Measurements from ENCODE around the gene HNRNPDL. TPM values are rescaled to one million over a fixed set of nuclear protein-coding genes. Genes with fewer than 3 reads are reported as not detected.
"Not testable (repeated sequence)": the region's sequence is repeated elsewhere in the genome, so short reads cannot be mapped to it uniquely, and the experiment has no call there.

Gene HNRNPDL
- total RNA-seq, 2 experiments from 2014 or later = 461 to 467 TPM

DNA sequence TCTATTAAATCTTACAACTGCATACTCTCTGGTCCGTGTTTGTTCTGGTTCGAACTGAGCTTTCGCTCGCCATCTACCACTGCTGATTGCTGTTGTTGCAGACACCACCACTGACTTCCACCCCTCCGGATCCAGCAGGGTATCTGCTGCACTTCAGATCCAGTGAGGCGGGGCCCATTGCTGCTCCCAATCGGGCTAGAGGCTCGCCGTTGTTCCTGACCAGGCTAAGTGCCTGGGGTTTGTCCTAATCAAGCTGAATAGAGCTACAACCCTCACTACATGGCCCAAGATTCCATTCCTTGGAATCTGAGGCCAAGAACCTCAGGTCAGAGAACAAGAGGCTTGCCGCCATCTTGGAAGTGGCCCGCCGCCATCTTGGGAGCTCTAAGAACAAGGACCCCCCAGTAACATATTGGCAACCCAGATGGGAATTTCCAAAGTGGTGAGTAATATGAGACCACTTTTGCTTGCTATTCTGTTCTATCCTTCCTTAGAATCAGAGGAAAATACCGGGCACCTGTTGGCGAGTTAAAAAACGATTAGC lies 43.4 kb upstream of the HNRNPDL start:
- Mint-ChIP-seq H3K4me1 (ENCODE audit: low read depth) (no peaks in the 10 kb centered on the region), H3K9me3 (no peaks in the 10 kb centered on the region), H3K36me3 (ENCODE audit: low read depth) (no peaks in the 10 kb centered on the region), H3K27ac (no peak overlapping the region), H3K27me3 (no peaks in the 10 kb centered on the region), H3K4me3 (no peak overlapping the region)
- DNase-seq = no peak
- Histone ChIP-seq H3K36me3 (ENCODE audit: insufficient read depth, low read length) (no peaks in the 10 kb centered on the region), H3K4me3 (ENCODE audit: low read length) (no peak overlapping the region), H3K4me1 (ENCODE audit: insufficient read depth, low read length) (no peaks in the 10 kb centered on the region), H3K27ac (ENCODE audit: low read depth in 1 of 2, low read length in 2 of 2) (no peak overlapping the region), H3K9me3 (ENCODE audit: control insufficient read depth in 1 of 2, insufficient read depth in 1 of 2, low read length in 2 of 2) (no peaks in the 10 kb centered on the region), H3K27me3 (ENCODE audit: control insufficient read depth in 1 of 2, insufficient read depth in 2 of 2, low read length in 2 of 2) (no peaks in the 10 kb centered on the region)
- CTCF ChIA-PET = no interaction called here
- POLR2A ChIA-PET = no interaction called here
- intact Hi-C loops (cut with DNase I, micrococcal nuclease) = no loop called here
- TF ChIP-seq, protein P1, sequence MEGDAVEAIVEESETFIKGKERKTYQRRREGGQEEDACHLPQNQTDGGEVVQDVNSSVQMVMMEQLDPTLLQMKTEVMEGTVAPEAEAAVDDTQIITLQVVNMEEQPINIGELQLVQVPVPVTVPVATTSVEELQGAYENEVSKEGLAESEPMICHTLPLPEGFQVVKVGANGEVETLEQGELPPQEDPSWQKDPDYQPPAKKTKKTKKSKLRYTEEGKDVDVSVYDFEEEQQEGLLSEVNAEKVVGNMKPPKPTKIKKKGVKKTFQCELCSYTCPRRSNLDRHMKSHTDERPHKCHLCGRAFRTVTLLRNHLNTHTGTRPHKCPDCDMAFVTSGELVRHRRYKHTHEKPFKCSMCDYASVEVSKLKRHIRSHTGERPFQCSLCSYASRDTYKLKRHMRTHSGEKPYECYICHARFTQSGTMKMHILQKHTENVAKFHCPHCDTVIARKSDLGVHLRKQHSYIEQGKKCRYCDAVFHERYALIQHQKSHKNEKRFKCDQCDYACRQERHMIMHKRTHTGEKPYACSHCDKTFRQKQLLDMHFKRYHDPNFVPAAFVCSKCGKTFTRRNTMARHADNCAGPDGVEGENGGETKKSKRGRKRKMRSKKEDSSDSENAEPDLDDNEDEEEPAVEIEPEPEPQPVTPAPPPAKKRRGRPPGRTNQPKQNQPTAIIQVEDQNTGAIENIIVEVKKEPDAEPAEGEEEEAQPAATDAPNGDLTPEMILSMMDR (IDR thresholded peaks at IDR 0.05) = no peak
- ATAC-seq (ENCODE audit: poor library complexity) = no peak

DNA sequence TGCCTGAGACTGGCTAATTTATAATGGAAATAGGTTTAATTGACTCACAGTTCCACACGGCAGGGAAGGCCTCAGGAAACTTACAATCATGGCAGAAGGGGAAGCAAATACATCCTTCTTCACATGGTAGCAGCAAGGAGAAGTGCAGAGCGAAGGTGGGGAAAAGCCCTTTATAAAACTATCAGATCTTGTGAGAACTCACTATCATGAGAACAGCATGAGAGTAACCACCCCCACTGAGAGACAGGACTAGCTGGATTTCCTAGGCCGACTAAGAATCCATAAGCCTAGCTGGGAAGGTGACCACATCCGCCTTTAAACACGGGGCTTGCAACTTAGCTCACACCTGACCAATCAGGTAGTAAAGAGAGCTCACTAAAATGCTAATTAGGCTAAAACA lies 42.8 kb upstream of the HNRNPDL start:
- H3K27me3 Mint-ChIP-seq; H3K4me3 Mint-ChIP-seq; intact Hi-C loops (cut with DNase I, micrococcal nuclease); H3K36me3 ChIP-seq (ENCODE audit: insufficient read depth, low read length); H3K4me1 ChIP-seq (ENCODE audit: insufficient read depth, low read length); ATAC-seq (ENCODE audit: poor library complexity); H3K4me1 Mint-ChIP-seq (ENCODE audit: low read depth); H3K27ac Mint-ChIP-seq; H3K9me3 Mint-ChIP-seq; H3K4me3 ChIP-seq (ENCODE audit: low read length); DNase-seq; H3K36me3 Mint-ChIP-seq (ENCODE audit: low read depth); H3K27me3 ChIP-seq (ENCODE audit: control insufficient read depth in 1 of 2, insufficient read depth in 2 of 2, low read length in 2 of 2); CTCF ChIA-PET; H3K9me3 ChIP-seq (ENCODE audit: control insufficient read depth in 1 of 2, insufficient read depth in 1 of 2, low read length in 2 of 2); H3K27ac ChIP-seq (ENCODE audit: low read depth in 1 of 2, low read length in 2 of 2); POLR2A ChIA-PET: not testable (repeated sequence)

DNA sequence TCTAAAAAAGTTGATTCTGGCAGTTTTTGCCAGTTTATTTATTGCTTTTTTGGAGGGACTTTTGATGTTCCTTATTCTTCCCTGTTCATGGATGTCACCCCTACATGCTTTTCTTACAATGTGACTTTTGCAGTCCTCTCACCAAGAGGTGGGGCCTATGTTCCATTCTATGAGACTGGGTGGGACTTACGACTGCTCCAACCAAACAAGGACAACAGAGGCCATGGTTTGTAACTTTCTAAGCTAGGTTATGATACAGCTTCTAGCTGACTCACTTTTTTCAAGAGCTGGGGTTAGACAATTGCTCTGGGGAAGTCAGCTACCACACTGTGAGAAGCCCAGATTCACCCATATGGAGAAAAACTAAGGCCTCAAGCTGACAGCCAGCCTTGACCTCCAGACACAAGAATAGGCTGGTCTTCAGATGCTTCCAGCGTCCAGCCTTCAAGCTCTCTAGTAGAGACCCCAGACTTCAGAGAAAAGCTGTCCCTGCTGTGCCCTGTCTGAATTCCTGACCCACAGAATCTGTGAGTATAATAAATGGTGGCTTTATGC lies 39.6 kb upstream of the HNRNPDL start:
- no peaks in the 10 kb centered on the region for H3K36me3 ChIP-seq (ENCODE audit: insufficient read depth, low read length)
- H3K9me3 ChIP-seq (ENCODE audit: control insufficient read depth in 1 of 2, insufficient read depth in 1 of 2, low read length in 2 of 2) = no peaks in the 10 kb centered on the region
- ChIA-PET CTCF (no interaction called here), POLR2A (no interaction called here)
- H3K4me1 Mint-ChIP-seq (ENCODE audit: low read depth) = no peaks in the 10 kb centered on the region
- H3K4me1 ChIP-seq (ENCODE audit: insufficient read depth, low read length) = no peaks in the 10 kb centered on the region
- DNase-seq = no peak
- no peak overlapping the region for H3K4me3 ChIP-seq (ENCODE audit: low read length)
- H3K9me3 Mint-ChIP-seq = no peaks in the 10 kb centered on the region
- no peak overlapping the region for H3K27ac Mint-ChIP-seq
- TF ChIP-seq, protein P1 (IDR thresholded peaks at IDR 0.05) = no peak
- ATAC-seq (ENCODE audit: poor library complexity) = no peak
- no peaks in the 10 kb centered on the region for H3K27me3 Mint-ChIP-seq
- intact Hi-C loops (cut with DNase I, micrococcal nuclease) = loop anchor here in 1 of 2 experiments (10.0 kb wide), 3 partner anchors 265 to 1165 kb away; no protein-coding TSS in a partner anchor
- no peaks in the 10 kb centered on the region for H3K36me3 Mint-ChIP-seq (ENCODE audit: low read depth)
- no peaks in the 10 kb centered on the region for H3K27me3 ChIP-seq (ENCODE audit: control insufficient read depth in 1 of 2, insufficient read depth in 2 of 2, low read length in 2 of 2)
- no peak overlapping the region for H3K4me3 Mint-ChIP-seq
- no peak overlapping the region for H3K27ac ChIP-seq (ENCODE audit: low read depth in 1 of 2, low read length in 2 of 2)

DNA sequence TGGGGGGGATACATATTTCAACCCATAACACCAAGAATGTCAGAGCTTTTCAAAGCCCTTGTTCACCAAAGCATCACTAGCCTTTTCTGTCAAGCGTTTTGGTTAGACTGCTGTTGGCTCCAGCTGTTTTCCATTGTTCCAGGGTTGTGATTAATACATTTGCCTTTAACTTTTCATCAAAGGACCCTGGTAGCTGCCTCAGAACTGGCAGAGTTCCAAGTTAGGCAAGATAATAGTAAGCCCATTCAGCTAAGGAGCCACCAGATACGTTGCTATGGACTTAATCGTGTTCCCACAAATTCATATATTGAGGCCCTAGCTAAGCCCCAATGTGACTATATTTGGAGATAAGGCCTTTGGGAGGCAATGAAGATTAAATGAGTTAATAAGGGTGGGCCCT lies 37.2 kb upstream of the HNRNPDL start:
- no peaks in the 10 kb centered on the region for H3K9me3 Mint-ChIP-seq
- H3K36me3 Mint-ChIP-seq (ENCODE audit: low read depth) = peaks cover 12% of the 10 kb centered on the region
- CTCF ChIA-PET = no interaction called here
- no peaks in the 10 kb centered on the region for H3K27me3 Mint-ChIP-seq
- Histone ChIP-seq H3K36me3 (ENCODE audit: insufficient read depth, low read length) (no peaks in the 10 kb centered on the region), H3K27ac (ENCODE audit: low read depth in 1 of 2, low read length in 2 of 2) (no peak overlapping the region), H3K4me1 (ENCODE audit: insufficient read depth, low read length) (no peaks in the 10 kb centered on the region), H3K4me3 (ENCODE audit: low read length) (no peak overlapping the region), H3K27me3 (ENCODE audit: control insufficient read depth in 1 of 2, insufficient read depth in 2 of 2, low read length in 2 of 2) (no peaks in the 10 kb centered on the region), H3K9me3 (ENCODE audit: control insufficient read depth in 1 of 2, insufficient read depth in 1 of 2, low read length in 2 of 2) (no peaks in the 10 kb centered on the region)
- H3K27ac Mint-ChIP-seq = no peak overlapping the region
- H3K4me1 Mint-ChIP-seq (ENCODE audit: low read depth) = peaks cover 3% of the 10 kb centered on the region
- POLR2A ChIA-PET = no interaction called here
- no peak for DNase-seq
- intact Hi-C loops (cut with DNase I, micrococcal nuclease) = loop anchor here in 1 of 2 experiments (10.0 kb wide), 3 partner anchors 267 to 1167 kb away; no protein-coding TSS in a partner anchor
- H3K4me3 Mint-ChIP-seq = no peak overlapping the region
- TF ChIP-seq, protein P1 (IDR thresholded peaks at IDR 0.05) = no peak
- no peak for ATAC-seq (ENCODE audit: poor library complexity)

Data from CD4-positive, alpha-beta T cell (primary cell).